Measurements from ENCODE around the gene MTSS2. TPM values are rescaled to one million over a fixed set of nuclear protein-coding genes. Genes with fewer than 3 reads are reported as not detected.
A peak's percentile ranks its signal among the peaks of the same experiment; 100 is the strongest.

Gene MTSS2
- polyA plus RNA-seq, 1 donor from 2014 or later = 0.06 TPM

DNA sequence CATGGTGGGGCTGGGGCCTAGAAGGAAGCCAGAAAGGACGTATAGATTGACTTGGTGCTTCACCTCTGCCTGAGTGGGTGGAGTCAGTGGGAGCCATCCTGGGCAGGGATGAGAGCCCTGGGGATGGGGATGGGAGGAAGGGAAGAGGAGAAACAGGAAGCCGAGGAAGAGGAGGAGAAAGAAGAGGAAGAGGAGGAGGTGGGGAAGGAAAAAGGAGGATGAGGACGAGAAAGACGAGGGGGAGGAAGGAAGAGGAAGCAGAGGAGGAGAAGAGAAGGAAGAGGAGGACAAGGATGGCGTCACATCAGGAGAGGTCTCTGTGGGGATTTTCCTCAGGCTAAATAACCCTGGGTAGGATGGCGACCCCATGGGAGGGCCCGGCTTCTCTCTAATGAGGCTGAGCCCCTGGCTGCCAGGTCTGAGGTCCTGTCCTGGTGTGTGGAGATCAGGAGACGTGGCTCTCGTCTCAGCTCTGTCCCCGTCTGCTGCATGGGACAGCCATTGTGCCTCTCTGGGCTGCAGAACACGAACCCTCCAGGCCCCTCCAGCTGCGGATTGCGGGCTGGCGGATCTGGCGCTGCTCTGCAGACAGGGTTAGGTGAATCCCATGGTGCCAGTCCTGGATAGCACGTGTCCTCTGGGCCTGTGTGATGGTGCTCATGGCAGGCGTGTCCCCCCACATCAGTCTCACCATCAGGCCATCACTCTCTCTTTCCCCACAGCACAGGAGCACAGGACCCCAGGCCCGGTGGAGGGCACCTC, 35.5 kb upstream of the MTSS2 start:
- H3K4me3 Mint-ChIP-seq = no peak overlapping the region
- H3K36me3 Mint-ChIP-seq = peaks cover 24% of the 10 kb centered on the region
- no peaks in the 10 kb centered on the region for H3K27me3 Mint-ChIP-seq
- H3K27ac Mint-ChIP-seq = no peak overlapping the region
- H3K4me1 Mint-ChIP-seq = peaks cover 0 to 3% (median 0%) of the 10 kb centered on the region in 3 donors
- no peaks in the 10 kb centered on the region for H3K9me3 Mint-ChIP-seq

DNA sequence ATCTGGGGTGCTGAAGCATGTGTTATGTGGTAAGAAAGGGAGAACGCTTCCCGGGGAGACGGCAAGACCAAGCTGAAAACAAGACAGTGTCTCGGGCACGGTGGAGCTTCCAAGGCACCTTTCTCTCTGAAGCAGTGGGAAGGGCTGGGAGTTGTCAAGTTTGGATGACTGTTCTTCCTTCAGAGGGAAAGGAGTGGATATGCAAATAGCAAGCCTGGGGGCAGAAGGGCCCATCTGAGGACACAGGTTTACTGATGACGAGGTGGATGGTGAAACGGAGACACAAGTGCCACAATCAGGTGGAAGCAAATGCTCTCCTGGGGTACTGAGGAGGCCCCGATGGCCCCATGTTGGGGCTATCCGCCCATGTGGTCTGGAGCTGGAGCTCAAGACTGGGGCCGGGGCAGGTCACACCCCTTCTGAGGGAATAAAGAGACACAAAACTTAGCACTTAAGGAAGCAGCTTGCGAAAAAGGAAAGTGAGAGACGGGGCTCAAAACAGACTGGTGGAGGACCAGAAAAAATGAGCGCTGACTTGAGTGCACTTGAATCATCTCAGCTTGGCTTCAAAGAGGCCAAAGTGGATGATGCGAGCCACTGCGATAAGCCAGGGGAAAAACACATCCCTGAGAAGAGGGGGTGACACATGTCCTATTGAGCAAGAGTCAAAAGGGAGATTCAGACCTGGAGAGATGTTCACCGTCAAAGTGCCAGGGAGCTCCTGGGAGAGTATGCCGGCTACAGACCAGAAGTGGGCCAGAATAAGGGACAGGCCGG, 34.8 kb upstream of the MTSS2 start:
- Mint-ChIP-seq H3K4me3 (no peak overlapping the region), H3K36me3 (peaks cover 24% of the 10 kb centered on the region), H3K4me1 (peaks cover 0 to 3% (median 0%) of the 10 kb centered on the region in 3 donors), H3K27me3 (no peaks in the 10 kb centered on the region), H3K27ac (no peak overlapping the region), H3K9me3 (no peaks in the 10 kb centered on the region)

GRCh38 chr16:70717065-70717464, 31.2 kb upstream of the MTSS2 start:
- Mint-ChIP-seq H3K36me3 (peaks cover 20% of the 10 kb centered on the region), H3K27ac (no peak overlapping the region), H3K4me3 (no peak overlapping the region), H3K27me3 (no peaks in the 10 kb centered on the region), H3K4me1 (peaks cover 0 to 3% (median 0%) of the 10 kb centered on the region in 3 donors), H3K9me3 (no peaks in the 10 kb centered on the region)

DNA sequence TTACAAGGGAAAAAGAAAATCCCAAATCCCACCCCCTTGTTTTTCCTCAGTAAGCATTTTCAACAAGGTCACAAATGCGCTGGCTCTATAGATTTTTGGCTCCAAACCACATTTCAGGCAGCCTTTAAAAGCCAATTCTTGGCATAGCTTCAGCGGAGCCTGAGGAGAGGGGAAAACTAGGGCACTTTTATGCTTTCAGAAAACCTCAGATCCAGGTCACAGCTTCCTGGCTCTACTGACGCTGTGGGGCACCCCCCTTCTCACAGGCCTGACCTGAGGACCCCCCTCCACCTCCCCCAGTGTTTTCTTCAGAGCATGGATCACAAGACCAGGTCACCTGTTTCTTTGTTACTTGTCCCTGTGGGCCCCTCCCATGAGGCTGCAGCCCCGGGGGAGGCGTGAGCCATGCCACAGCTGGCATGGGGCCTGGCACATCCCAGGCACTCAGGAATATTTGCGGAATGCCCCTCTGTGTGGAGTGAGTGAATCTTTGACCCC, 30.1 kb upstream of the MTSS2 start:
- no peak overlapping the region for H3K27ac Mint-ChIP-seq
- H3K4me1 Mint-ChIP-seq = peaks cover 0 to 3% (median 0%) of the 10 kb centered on the region in 3 donors
- no peaks in the 10 kb centered on the region for H3K9me3 Mint-ChIP-seq
- no peak overlapping the region for H3K4me3 Mint-ChIP-seq
- H3K36me3 Mint-ChIP-seq = peaks cover 15% of the 10 kb centered on the region
- no peaks in the 10 kb centered on the region for H3K27me3 Mint-ChIP-seq

DNA sequence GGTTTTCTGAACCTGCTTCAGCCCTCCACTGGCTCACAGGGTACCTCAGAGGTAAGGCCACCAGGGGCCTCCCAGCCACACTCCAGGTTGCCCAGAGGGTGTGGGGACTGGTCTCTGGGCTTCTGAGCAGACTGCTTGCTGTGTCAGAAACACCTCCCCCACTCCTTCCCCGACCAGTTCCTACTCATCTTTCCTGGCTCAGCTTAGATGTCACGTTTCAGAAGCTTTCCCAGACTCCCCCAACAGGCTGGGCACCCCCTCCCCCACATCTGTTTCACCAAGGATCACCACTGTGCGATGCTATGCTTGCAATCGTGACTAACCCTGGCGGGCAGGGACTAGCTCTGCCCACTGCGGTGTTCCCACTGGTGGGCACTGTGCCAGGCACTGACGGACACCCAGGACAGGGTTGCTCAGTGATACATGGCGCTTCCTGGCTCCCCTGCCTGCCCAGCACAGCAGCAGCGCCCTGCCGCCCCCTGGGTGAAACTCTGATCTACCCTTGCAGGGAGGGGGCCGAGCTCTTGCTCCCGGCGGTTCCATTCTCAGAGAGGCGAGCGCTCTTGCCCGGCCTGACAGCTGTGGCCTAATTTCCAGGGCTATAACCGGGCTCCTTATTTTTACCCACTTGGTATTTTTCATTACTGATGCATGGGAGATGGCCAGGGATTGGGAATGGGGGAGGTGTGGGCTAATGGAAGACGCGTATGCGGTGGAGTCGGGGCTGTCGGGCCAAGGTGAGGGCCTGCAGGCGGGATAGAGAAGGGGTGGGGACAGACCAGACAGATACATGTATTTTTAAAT, 29.4 kb upstream of the MTSS2 start:
- H3K9me3 Mint-ChIP-seq = no peaks in the 10 kb centered on the region
- H3K36me3 Mint-ChIP-seq = peaks cover 12% of the 10 kb centered on the region
- peaks cover 0 to 3% (median 0%) of the 10 kb centered on the region in 3 donors for H3K4me1 Mint-ChIP-seq
- no peak overlapping the region for H3K27ac Mint-ChIP-seq
- H3K4me3 Mint-ChIP-seq = no peak overlapping the region
- H3K27me3 Mint-ChIP-seq = no peaks in the 10 kb centered on the region

GRCh38 chr16:70714581-70715054, 28.8 kb upstream of the MTSS2 start:
- H3K36me3 Mint-ChIP-seq = peaks cover 6% of the 10 kb centered on the region
- H3K27me3 Mint-ChIP-seq = no peaks in the 10 kb centered on the region
- no peak overlapping the region for H3K4me3 Mint-ChIP-seq
- no peaks in the 10 kb centered on the region for H3K9me3 Mint-ChIP-seq
- no peak overlapping the region for H3K27ac Mint-ChIP-seq
- H3K4me1 Mint-ChIP-seq = peaks cover 0 to 3% (median 0%) of the 10 kb centered on the region in 3 donors

- Mint-ChIP-seq H3K36me3 (peaks cover 2% of the 10 kb centered on the region), H3K9me3 (no peaks in the 10 kb centered on the region), H3K4me3 (no peak overlapping the region), H3K4me1 (no peaks in the 10 kb centered on the region), H3K27me3 (no peaks in the 10 kb centered on the region), H3K27ac (no peak overlapping the region)
Observed at GRCh38 chr16:70713824-70714223, 28.0 kb upstream of the MTSS2 start.

- Mint-ChIP-seq H3K4me3 (no peak overlapping the region), H3K4me1 (no peaks in the 10 kb centered on the region), H3K27ac (no peak overlapping the region), H3K36me3 (peaks cover 2% of the 10 kb centered on the region), H3K9me3 (no peaks in the 10 kb centered on the region), H3K27me3 (no peaks in the 10 kb centered on the region)
Observed at GRCh38 chr16:70713342-70713741, 27.5 kb upstream of the MTSS2 start.

DNA sequence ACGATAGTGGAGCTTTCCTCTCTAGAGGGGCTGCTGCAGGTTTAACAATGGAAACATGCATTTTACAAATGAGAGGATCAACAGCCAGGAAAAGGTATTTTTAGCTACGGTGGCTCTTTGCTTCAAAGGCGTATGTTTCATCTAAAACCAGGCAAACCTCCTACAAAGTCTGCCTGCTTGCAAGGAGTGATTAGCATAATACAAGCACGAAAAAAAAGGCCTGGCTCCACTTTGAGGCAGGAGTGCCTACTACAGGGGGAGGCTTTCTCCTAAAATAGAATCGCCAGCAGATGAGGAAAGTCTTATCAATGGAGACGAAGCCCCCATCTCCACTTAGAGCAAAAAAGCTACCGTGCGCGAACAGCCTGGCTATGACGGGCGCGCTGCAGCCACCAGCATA, 27.1 kb upstream of the MTSS2 start:
- H3K27me3 Mint-ChIP-seq = no peaks in the 10 kb centered on the region
- no peaks in the 10 kb centered on the region for H3K9me3 Mint-ChIP-seq
- no peaks in the 10 kb centered on the region for H3K4me1 Mint-ChIP-seq
- peaks cover 4% of the 10 kb centered on the region for H3K36me3 Mint-ChIP-seq
- H3K27ac Mint-ChIP-seq = no peak overlapping the region
- no peak overlapping the region for H3K4me3 Mint-ChIP-seq

GRCh38 chr16:70712359-70712758, 26.5 kb upstream of the MTSS2 start:
- Mint-ChIP-seq H3K27me3 (no peaks in the 10 kb centered on the region), H3K4me1 (no peaks in the 10 kb centered on the region), H3K27ac (no peak overlapping the region), H3K4me3 (no peak overlapping the region), H3K36me3 (peaks cover 4% of the 10 kb centered on the region), H3K9me3 (no peaks in the 10 kb centered on the region)

DNA sequence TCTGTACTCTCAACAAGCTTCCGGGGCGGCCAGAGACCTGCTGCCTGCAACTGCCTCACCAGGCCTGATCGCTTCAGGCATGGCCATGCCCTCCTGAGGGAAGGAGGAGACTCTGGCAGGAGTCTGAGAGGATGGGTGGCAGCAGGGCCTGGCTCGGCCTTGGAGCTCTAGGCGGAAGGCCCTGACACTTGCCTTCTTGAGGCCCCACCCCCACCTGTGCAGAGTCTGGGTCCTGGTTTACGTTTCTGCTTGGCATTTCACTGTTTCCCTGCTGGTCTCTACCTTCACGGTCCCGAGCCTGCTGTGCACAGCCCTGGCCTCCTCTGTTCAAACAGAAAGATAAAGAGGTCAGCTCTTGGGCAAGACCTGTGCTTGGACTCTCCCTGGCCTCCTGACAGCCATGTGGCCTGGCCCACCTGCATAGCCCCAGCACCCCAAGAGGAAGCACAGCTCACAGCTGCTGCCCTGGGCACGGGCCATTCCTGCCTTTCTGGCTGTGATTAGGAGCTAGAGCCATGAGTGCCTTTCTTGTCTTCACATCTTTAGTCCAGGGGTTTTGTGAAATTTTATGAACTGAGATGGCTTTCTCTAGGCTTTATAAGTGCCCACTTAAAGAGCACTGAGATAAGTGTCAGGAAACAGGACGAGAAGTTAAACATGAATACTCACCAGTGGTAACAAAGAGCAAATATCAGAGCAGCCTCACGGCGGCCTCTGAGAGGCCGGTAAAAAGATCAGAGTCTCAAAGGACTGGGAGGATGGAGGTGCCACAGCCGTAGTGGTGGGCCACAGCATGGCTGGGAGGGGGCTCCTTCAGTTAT, 25.6 kb upstream of the MTSS2 start:
- Mint-ChIP-seq H3K4me3 (no peak overlapping the region), H3K9me3 (no peaks in the 10 kb centered on the region), H3K36me3 (peaks cover 4% of the 10 kb centered on the region), H3K4me1 (no peaks in the 10 kb centered on the region), H3K27ac (peak overlapping the region in 1 of 3 donors; percentile 13), H3K27me3 (no peaks in the 10 kb centered on the region)

- Mint-ChIP-seq H3K4me1 (no peaks in the 10 kb centered on the region), H3K27me3 (no peaks in the 10 kb centered on the region), H3K27ac (no peak overlapping the region), H3K9me3 (no peaks in the 10 kb centered on the region), H3K36me3 (peaks cover 4% of the 10 kb centered on the region), H3K4me3 (no peak overlapping the region)
Observed at GRCh38 chr16:70710422-70711210, 24.8 kb upstream of the MTSS2 start.

DNA sequence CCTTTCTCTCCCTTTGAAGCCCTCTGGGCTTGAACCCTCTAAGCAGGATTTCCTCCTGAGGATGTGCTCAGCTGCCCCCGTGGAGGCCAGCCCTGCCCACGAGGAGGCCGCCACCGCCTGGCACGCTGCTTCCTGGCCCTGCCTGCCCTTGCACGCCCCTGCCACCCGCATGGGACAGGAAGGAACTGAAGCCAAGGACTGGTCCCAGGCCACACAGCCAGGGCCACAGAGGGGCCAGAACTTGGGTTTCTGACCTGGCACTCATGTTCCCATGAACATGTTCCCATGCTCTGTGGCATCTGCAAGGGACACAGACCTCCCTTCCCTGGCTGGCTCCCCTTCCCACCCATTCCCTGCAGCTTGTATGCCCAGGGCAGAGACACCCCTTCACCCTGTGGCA, 24.1 kb upstream of the MTSS2 start:
- no peaks in the 10 kb centered on the region for H3K9me3 Mint-ChIP-seq
- no peak overlapping the region for H3K4me3 Mint-ChIP-seq
- H3K4me1 Mint-ChIP-seq = no peaks in the 10 kb centered on the region
- H3K27me3 Mint-ChIP-seq = no peaks in the 10 kb centered on the region
- no peak overlapping the region for H3K27ac Mint-ChIP-seq
- peaks cover 4% of the 10 kb centered on the region for H3K36me3 Mint-ChIP-seq

DNA sequence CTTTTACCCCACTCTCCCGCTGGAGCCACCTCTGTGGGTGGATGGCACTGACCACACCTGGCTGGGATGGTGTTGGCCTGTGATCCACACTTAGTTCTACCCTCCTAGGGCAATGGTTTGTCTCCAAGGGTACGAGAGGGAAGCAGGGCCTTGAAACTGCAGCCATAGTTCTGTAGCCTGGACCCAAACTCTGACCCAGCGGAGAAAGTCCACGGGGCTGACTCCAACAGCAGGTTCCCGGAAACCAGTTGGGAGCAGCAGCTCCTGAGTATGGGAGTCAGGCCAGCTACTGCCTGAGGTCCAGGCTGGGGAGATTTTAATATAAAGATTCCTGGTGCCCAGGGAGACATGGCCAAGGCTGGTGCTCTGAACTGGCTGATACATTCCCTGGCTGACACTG, 23.6 kb upstream of the MTSS2 start:
- Mint-ChIP-seq H3K9me3 (no peaks in the 10 kb centered on the region), H3K4me1 (no peaks in the 10 kb centered on the region), H3K27me3 (no peaks in the 10 kb centered on the region), H3K36me3 (peaks cover 4% of the 10 kb centered on the region), H3K4me3 (no peak overlapping the region), H3K27ac (no peak overlapping the region)

Data from IgD-negative memory B cell (primary cell).